Uterus (tissue), 4 donors: ENCODE results near the gene USP44. TPM values are rescaled to one million over a fixed set of nuclear protein-coding genes. Genes with fewer than 3 reads are reported as not detected.

Experiments used
- DNase-seq, 2 donors: peaks; one replicate each; pipeline ENCODE4 v3.0.0-alpha.2; 2019 to 2020
- H3K27ac ChIP-seq, 2 donors: fragments of 200-600 bp; sonication (generic); 1 replicate in 1 of 2; 2 replicates in 1 of 2; pipeline ENCODE4 v1.5.1; 2016 to 2018
- H3K27me3 ChIP-seq, 2 donors: fragments of 200-600 bp; sonication (generic); one replicate each; pipeline ENCODE4 v1.5.1; 2018 to 2019; ENCODE audit warnings: control low read depth in 1 of 2
- H3K36me3 ChIP-seq, 2 donors: fragments of 200-600 bp; sonication (generic); one replicate each; pipeline ENCODE4 v1.5.1; 2019; ENCODE audit warnings: control low read depth in 1 of 2
- H3K4me1 ChIP-seq, 2 donors: fragments of 200-600 bp; sonication (generic); one replicate each; pipeline ENCODE4 v1.5.1; 2018 to 2019; ENCODE audit warnings: control low read depth in 1 of 2
- H3K4me3 ChIP-seq, 2 donors: fragments of 200-600 bp; sonication (generic); 1 replicate in 1 of 2; 2 replicates in 1 of 2; pipeline ENCODE4 v1.5.1; 2018 to 2019; ENCODE audit warnings: mild to moderate bottlenecking in 1 of 2
- H3K9me3 ChIP-seq, 2 donors: fragments of 200-600 bp; sonication (generic); one replicate each; pipeline ENCODE4 v1.5.1; 2019; ENCODE audit warnings: control low read depth in 1 of 2
- POLR2A ChIP-seq, 2 donors: fragments of 450-650 bp; IDR thresholded peaks; one replicate each; pipeline ENCODE4 v1.6.1; 2016; ENCODE audit warnings: antibody characterized with exemption in 2 of 2, mild to moderate bottlenecking in 1 of 2, moderate library complexity in 1 of 2
- intact Hi-C: fragments of 100-400 bp; cut with DNase I; formaldehyde crosslinking; loops from one replicate; pipeline ENCODE4 v1.15.1; 2023; ENCODE audit warnings: low total_unique reads
- total RNA-seq, 4 donors: library from RNA; depleted of rRNA in 3 of 4; stranded (reverse); fragments of >200 nt in 3 of 4; gene quantifications; one replicate each; pipeline versions ENCODE4 v1.1.0 to v1.2.4, GENCODE V29; 2014 to 2023
- TF ChIP-seq, protein P1 (sequence below), 4 experiments: fragments of 200-600 bp in 2 of 4; fragments of 450-650 bp in 2 of 4; sonication (generic) in 2 of 4; IDR thresholded peaks; one replicate each; pipeline ENCODE4 v1.5.1; 2016 to 2019; ENCODE audit warnings: antibody characterized with exemption in 4 of 4, mild to moderate bottlenecking in 2 of 4, moderate library complexity in 1 of 4
- donor health status: DM: yes; HTN: yes; CAD: no.

USP44 gene
- total RNA-seq, 4 donors from 2014 or later, result 2.6 to 7.7 (median 5.0) TPM

DNA sequence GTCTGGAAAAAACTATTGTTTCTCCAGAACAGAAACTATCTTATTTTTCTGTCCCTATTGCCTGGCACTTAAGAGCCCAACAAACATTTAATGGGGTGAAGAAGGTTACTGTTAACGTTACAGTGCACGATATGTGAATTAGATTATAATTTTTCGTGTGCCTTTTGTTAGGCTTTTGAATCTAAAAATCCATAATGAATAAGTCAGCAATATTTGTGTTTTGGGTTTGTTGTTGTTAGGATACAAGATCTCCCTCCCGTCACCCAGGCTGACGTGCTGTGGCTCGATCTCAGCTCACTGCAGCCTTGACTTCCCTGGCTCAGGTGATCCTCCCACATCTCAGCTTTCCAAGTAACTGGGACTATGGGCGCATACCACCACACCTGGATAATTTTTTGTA is 69.4 kb downstream of the USP44 start:
- H3K27ac ChIP-seq, result no peak overlapping the region
- H3K4me1 ChIP-seq, result peaks cover 0 to 3% of the 10 kb centered on the region in 2 donors
- H3K9me3 ChIP-seq, result no peaks in the 10 kb centered on the region
- intact Hi-C loops, result no loop called here
- no peak for TF ChIP-seq POLR2A (IDR thresholded peaks at IDR 0.05)
- TF ChIP-seq, protein P1, sequence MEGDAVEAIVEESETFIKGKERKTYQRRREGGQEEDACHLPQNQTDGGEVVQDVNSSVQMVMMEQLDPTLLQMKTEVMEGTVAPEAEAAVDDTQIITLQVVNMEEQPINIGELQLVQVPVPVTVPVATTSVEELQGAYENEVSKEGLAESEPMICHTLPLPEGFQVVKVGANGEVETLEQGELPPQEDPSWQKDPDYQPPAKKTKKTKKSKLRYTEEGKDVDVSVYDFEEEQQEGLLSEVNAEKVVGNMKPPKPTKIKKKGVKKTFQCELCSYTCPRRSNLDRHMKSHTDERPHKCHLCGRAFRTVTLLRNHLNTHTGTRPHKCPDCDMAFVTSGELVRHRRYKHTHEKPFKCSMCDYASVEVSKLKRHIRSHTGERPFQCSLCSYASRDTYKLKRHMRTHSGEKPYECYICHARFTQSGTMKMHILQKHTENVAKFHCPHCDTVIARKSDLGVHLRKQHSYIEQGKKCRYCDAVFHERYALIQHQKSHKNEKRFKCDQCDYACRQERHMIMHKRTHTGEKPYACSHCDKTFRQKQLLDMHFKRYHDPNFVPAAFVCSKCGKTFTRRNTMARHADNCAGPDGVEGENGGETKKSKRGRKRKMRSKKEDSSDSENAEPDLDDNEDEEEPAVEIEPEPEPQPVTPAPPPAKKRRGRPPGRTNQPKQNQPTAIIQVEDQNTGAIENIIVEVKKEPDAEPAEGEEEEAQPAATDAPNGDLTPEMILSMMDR (IDR thresholded peaks at IDR 0.05), result no peak
- H3K36me3 ChIP-seq, result no peaks in the 10 kb centered on the region
- H3K27me3 ChIP-seq, result no peaks in the 10 kb centered on the region
- H3K4me3 ChIP-seq, result no peak overlapping the region
- DNase-seq, result no peak

DNA sequence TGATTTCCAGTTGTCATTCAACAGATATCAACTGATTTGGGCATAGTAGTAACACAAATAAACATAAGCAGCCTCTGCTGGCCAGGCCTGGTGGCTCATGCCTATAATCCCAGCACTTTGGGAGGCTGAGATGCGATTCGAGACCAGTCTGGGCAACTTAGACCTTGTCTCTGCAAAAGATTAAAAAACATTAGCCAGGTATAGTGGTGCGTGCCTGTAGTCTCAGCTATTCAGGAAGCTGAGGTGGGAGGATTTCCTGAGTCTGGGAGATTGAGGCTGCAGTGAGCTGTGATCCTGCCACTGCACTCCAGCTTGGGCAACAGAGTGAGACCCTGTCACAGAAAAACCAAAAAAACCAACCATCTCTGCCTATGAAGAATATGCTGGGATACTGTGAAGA is 70.2 kb downstream of the USP44 start:
- Histone ChIP-seq H3K36me3 (no peaks in the 10 kb centered on the region), H3K27me3 (no peaks in the 10 kb centered on the region), H3K27ac (no peak overlapping the region), H3K4me1 (peaks cover under 1 to 3% of the 10 kb centered on the region in 2 donors), H3K9me3 (no peaks in the 10 kb centered on the region), H3K4me3 (no peak overlapping the region)
- intact Hi-C loops, result no loop called here
- TF ChIP-seq POLR2A (IDR thresholded peaks at IDR 0.05), result no peak
- TF ChIP-seq, protein P1 (IDR thresholded peaks at IDR 0.05), result no peak
- no peak for DNase-seq

DNA sequence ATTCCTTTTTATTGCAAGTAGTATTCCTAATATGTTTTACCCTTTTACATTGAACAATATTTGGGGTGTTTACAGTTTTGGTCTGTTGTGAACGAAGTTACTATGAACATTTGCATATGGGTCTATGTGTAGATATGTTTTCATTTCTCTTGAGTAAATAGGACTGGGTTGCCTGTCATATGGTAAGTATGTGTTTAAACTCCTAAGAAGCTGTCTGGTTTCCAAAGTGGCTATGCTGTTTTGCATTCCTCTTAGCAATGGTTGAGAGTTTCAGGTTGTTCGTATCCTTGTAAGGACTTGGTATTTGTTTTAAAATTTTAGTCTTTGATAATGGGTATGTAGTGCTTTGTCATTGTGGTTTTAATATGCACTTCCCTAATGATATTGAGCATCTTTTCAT is 71.0 kb downstream of the USP44 start:
- Histone ChIP-seq H3K4me1 (peaks cover 3 to 7% of the 10 kb centered on the region in 2 donors), H3K9me3 (no peaks in the 10 kb centered on the region), H3K27ac (no peak overlapping the region), H3K36me3 (no peaks in the 10 kb centered on the region), H3K4me3 (no peak overlapping the region), H3K27me3 (no peaks in the 10 kb centered on the region)
- TF ChIP-seq, protein P1 (IDR thresholded peaks at IDR 0.05), result no peak
- no peak for TF ChIP-seq POLR2A (IDR thresholded peaks at IDR 0.05)
- intact Hi-C loops, result no loop called here
- DNase-seq, result no peak

DNA sequence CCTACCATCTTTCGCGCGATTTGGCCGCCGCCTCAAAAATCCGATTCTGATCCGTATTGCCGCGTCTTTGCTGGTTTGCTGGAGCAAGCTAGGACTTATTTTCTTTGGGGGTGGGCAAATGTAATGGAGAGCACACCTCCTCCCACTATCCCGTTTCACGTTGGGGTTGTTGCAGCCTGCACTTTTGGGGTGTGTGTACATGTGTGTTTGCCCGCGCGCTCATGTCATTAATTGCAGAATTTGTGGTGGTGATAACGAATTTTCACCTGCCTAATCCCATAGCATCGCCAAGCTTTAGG is 76.7 kb downstream of the USP44 start:
- H3K9me3 ChIP-seq, result no peaks in the 10 kb centered on the region
- H3K36me3 ChIP-seq, result no peaks in the 10 kb centered on the region
- no peak for DNase-seq
- TF ChIP-seq POLR2A (IDR thresholded peaks at IDR 0.05), result no peak
- TF ChIP-seq, protein P1 (IDR thresholded peaks at IDR 0.05), result no peak
- intact Hi-C loops, result no loop called here
- peak overlapping the region; percentile 78 to 90 for H3K4me3 ChIP-seq
- peaks cover 0 to 7% of the 10 kb centered on the region in 2 donors for H3K4me1 ChIP-seq
- peak overlapping the region; percentile 89 to 93 for H3K27ac ChIP-seq
- H3K27me3 ChIP-seq, result no peaks in the 10 kb centered on the region

DNA sequence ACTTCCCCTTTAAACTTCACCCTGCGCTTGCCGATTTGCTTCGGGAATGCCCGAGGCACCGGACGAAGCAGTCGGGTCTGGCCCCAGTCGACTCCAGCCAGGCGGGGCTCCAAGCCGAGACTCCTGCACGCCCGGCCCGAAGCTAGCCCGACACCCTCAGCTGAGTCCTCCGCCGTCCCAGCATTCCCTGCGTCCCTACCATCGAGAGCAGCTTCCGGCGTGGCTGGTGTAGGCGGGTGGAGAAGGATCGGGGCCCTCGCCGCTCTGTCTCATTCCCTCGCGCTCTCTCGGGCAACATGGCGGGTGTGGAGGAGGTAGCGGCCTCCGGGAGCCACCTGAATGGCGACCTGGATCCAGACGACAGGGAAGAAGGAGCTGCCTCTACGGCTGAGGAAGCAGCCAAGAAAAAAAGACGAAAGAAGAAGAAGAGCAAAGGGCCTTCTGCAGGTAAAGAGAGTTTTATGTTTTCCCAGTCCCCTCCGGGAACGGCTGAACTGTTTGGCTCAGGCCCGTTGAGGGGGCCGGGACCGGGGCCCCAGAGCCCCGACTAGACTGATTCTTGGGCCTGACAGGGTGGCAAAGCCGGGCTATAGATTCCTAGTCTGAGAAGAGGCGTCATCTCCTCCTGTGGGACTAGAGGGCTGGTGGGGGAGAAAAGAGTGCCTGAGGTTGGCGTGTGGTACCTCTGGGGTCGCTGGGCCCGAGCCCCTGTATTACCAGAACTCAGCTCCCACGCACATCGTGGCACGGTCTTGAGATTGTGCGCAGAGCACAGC is 77.2 kb downstream of the USP44 start, which contains the start of gene METAP2:
TSS of gene METAP2 (plus strand) at position 269 of the 776 bp plus-strand sequence. CDS start at position 297, 28 bp downstream.
- Histone ChIP-seq H3K4me3 (peak within 1 kb of the TSS; percentile 78 to 90), H3K27me3 (no peaks in the 10 kb centered on the region), H3K9me3 (no peaks in the 10 kb centered on the region), H3K27ac (peak within 1 kb of the TSS; percentile 89 to 93), H3K4me1 (peaks cover 0 to 7% of the 10 kb centered on the region in 2 donors), H3K36me3 (no peaks in the 10 kb centered on the region)
- TF ChIP-seq POLR2A (IDR thresholded peaks at IDR 0.05), result peak; percentile 53 to 86
- TF ChIP-seq, protein P1 (IDR thresholded peaks at IDR 0.05), result peak in 1 of 4 experiments; percentile 27
- intact Hi-C loops, result no loop called here
- peak; percentile 93 to 94 for DNase-seq
